Activated T-cell treated with anti-CD3 and anti-CD28 coated beads for 48 hours (primary cell): ENCODE data around the gene C11orf54.
A peak's percentile ranks its signal among the peaks of the same experiment; 100 is the strongest.
"Not testable (repeated sequence)": the region's sequence is repeated elsewhere in the genome, so short reads cannot be mapped to it uniquely, and the experiment has no call there.

ENCODE experiments used
- DNase-seq: peaks from one replicate; pipeline ENCODE4 v3.0.0-alpha.2; 2020; ENCODE audit warnings: low read depth

Gene C11orf54

DNA sequence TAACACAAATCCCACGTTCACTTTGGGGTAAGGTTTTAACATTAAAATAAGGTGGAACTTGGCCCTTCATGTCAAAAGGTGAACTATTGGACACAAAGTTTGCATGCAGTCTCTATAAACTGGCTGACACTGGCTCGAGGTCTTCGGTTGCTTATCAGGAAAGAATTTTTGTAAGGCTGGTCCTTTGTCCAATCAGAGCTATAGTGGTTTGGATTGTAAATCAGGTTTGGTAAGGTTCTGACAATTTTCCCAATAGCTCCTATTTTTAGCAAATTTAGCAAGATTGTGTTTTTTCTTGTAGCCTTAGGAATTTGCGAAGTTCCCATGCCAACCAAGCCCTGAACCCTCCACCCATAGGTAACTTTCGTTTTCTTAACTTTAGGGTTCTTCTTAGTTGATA, 25.0 kb downstream of the C11orf54 start:
- no peak for DNase-seq

DNA sequence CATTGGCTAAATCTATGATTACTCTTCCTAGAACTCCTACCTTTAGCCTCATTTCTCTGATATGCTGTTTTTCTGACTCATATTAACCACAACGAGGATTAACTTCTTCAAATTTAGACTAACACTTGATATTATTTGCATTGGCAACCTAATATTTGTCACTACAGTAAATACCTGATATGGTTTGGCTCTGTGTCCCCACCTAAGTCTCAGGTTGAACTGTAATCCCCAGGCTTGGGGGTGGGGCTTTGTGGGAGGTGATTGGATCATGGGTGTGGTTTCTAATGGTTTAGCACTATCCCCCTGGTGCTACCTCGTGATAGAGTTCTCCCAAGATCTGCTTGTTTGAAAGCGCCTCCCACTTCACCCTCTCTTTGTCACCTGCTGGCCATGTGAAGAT, 25.5 kb downstream of the C11orf54 start:
- DNase-seq, result no peak

DNA sequence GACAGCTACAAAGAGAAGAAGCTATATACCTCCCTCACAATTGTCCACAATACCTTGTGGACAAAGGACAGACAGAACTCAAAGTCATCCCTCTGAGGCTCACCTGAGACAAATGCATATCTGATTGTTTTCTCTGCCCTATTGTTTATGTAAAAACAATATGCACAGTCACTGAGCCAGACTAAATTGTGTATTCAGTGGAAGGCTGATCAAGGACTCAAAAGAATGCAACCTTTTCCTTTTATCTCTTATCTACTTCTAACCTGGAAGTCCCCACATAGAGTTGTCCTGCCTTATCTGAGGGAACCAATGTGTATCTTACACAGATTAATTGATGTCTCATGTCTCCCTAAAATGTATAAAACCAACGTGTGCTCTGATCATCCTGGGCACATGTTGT, 28.7 kb downstream of the C11orf54 start:
- no peak for DNase-seq

DNA sequence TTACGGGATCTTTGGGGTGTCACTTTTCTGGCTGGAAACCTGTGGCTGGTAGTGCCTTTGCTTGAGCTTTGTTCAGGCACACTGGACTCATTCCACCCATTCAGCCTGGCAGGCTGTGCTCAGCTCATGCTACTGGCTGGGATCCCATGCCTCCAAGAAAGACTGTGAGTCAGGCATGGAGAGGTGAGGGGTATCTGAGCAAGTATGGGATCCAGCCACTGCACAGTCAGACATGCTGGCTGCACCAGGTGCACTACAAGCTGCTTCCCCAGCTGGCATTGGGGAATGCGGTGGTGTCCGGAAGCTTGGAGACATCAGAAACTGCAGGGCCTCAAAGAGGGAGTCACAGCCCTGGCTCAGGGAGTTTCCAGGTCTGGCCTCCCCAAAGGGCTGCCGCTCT, 30.7 kb downstream of the C11orf54 start:
- no peak for DNase-seq

DNA sequence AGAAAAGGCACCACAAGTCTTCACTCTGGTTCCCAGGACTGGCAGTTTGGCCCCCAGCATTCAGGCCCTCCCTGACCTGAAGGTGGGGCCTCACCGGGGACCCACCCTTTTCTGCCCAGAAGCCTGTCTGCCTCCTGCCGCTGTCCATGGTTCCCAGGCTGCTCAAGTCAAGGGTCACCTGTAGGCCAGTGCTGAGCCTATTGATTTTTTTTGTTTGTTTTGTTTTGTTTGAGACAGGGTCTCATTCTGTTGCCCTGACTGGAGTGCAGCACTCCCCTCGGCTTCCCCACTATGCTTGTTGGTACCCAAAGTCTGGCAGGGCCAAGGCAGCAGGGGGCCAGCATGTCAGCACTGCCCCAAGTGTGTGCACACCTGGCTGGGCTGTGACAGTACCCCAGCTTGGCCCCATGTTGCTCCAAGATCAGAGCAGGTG, 31.6 kb downstream of the C11orf54 start:
- no peak for DNase-seq

GRCh38 chr11:93773601-93774200, 32.2 kb downstream of the C11orf54 start:
- DNase-seq, result no peak

DNA sequence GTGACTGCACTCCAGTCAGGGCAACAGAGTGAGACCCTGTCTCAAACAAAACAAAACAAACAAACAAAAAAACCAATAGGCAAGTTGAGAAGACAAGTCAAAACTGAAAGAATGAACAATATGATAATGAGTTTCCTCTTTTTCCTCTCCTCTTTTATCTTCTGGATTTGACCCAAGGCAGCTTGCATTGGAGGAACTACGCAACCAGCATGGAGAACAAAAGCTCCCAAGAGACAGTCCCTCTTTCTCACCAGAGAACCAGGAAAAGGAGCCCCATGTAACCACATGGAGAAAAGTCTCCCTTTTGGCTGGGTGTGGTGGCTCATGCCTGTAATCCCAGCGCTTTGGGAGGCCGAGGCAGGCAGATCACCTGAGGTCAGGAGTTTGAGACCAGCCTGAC, 33.1 kb downstream of the C11orf54 start:
- not testable (repeated sequence) for DNase-seq

DNA sequence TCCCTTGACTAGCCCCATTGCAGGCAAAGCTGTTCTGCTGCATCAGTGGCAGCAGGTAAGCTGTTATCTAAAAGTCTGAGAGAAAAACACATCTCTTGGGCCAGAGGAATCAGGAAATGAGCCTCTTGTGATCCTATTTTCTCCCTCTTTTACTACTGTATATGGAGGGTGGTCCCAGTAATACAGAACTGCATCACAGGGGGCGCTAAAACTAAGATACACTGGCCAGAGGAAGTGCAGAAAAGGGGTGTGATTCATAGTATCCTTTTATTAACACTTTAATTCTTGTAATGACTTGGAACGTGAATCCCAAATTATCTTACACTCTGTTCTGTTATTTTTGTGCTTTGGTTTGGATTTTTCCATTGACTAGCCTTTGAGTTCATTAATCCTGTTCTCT, 33.8 kb downstream of the C11orf54 start:
- DNase-seq, result no peak

GRCh38 chr11:93783362-93783761, 41.9 kb downstream of the C11orf54 start:
- no peak for DNase-seq

- DNase-seq, result no peak
Observed at GRCh38 chr11:93783765-93784144, 42.3 kb downstream of the C11orf54 start.

- DNase-seq, result peak; percentile 85
Observed at GRCh38 chr11:93784145-93784934, 42.9 kb downstream of the C11orf54 start, which contains the start of gene MED17. MED17 (plus strand) TSS chr11:93784282; CDS start chr11:93784514, 232 bp downstream.

DNA sequence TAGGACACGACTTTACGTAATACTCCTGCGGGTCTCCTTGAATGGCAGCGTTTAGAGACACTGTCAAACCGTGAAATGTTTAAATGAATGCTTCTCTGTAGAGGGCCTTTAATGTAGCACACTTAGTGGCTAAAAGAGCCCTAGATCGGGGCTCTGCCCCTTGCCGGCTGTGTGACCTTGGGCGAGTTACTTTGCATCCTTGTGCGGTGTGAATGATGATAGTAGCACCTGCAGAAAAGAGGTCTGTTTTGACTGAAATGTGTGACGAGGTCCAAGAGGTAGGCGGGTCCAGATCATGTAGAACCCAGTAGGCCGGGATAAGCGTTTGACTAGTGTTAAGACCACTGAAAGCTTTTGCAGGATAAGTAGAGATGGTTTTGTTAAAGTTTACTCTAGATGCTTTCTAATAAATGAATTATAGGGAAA, 43.5 kb downstream of the C11orf54 start:
- no peak for DNase-seq

DNA sequence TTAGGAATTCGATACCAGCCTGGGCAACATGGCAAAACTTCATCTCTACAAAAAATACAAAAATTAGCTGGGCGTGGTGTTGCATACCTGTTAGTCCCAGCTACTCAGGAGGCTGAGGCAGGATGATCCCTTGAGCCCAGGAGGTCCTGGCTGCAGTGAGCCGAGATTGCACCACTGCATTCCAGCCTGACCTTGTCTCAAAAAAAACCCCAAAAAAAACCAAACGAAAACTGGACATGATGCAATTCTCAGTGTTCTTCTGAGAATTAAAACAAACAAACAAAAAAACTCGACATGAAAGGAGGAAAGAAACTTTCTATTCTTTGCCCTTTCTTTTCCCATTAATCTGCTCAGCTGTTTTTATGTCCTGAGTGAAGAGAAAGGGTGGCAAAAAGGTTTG, 50.0 kb downstream of the C11orf54 start:
- DNase-seq, result no peak

DNA sequence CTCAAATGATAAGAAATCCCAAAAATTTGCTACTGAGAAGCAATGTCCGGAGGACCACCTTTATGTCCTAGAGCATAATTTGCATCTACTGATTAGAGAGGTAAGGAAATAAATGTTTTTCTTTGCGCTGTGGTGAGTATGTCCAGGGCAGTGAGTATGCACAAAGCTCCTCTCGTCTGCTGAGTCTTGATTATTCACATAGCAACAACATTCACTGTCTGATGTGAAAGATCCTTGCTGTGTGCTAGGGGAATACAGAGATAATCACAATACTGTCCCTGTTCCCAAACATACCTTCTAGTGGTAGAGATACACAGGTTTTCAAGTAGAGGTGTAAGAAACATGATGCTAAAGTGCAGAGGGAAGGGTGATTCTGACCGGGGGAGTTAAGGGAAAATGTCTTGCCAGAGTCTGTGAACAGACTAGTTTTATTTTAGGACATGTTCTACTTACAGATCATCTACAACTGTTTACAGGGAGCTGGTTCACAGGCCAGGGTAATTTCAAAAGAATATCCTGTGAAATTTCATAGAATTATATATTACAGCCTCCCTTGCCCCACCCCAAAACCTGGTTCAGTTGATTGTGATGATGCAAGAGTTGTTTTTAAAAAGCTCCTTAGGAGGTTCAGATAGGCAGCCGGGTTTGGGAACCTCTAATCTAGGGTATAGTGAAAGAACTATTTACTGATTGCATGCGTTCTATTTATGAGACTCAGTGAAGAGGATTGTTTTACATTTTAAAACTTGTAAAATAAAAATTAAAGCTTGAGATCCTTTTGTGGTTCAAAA, 55.2 kb downstream of the C11orf54 start:
- DNase-seq, result no peak

GRCh38 chr11:93801366-93801765, 59.9 kb downstream of the C11orf54 start:
- DNase-seq, result no peak

DNA sequence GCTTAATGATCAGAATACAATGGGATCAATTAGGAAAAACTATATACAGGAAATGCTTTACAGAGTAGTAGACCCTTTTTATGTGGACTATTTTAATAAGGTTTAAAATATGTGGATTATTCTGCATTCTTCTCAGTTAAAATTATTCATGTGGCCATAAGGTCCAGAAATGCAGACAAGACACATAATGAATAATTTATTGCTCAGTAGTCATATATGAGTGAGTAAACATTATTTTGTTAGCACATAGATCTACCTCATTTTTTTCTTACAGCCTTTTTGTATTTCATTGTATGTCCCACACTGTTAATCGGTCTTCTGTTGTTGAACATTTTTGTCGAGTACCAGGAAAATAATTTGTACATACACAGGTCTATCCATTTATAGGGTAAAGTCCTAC, 63.4 kb downstream of the C11orf54 start:
- no peak for DNase-seq

GRCh38 chr11:93807980-93808379, 66.5 kb downstream of the C11orf54 start:
- no peak for DNase-seq

- DNase-seq, result no peak
Observed at GRCh38 chr11:93813974-93814373, 72.5 kb downstream of the C11orf54 start.
